ENCODE results near the gene COPS3. TPM values are rescaled to one million over a fixed set of nuclear protein-coding genes. Genes with fewer than 3 reads are reported as not detected.
A peak's percentile ranks its signal among the peaks of the same experiment; 100 is the strongest.

Gene COPS3
- total RNA-seq, 3 donors from 2014 or later, result 35.9 to 60.5 (median 42.2) TPM

DNA sequence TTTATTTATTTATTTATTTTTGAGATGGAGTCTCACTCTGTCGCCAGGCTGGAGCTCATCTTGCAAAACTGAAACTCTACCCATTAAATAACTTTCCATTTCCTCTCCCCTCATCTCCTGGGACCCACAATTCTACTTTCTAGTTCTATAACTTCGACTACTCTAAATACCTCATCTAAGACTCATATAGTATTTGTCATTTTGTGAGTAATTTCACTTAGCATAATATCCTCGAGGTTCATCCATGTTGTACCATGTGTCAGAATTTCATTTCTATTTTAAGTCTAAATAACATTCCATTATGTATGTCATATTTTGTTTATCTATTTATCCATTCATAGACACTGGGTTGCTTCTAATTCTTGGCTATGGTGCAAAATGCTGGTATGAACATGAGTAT lies 17.1 kb upstream of the COPS3 start:
- TF ChIP-seq, protein P1, sequence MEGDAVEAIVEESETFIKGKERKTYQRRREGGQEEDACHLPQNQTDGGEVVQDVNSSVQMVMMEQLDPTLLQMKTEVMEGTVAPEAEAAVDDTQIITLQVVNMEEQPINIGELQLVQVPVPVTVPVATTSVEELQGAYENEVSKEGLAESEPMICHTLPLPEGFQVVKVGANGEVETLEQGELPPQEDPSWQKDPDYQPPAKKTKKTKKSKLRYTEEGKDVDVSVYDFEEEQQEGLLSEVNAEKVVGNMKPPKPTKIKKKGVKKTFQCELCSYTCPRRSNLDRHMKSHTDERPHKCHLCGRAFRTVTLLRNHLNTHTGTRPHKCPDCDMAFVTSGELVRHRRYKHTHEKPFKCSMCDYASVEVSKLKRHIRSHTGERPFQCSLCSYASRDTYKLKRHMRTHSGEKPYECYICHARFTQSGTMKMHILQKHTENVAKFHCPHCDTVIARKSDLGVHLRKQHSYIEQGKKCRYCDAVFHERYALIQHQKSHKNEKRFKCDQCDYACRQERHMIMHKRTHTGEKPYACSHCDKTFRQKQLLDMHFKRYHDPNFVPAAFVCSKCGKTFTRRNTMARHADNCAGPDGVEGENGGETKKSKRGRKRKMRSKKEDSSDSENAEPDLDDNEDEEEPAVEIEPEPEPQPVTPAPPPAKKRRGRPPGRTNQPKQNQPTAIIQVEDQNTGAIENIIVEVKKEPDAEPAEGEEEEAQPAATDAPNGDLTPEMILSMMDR (IDR thresholded peaks at IDR 0.05), result no peak
- peaks cover 9% of the 10 kb centered on the region for H3K4me1 ChIP-seq (ENCODE audit: low read depth)
- H3K9me3 ChIP-seq, result no peaks in the 10 kb centered on the region
- no peaks in the 10 kb centered on the region for H3K36me3 ChIP-seq (ENCODE audit: low read depth)
- intact Hi-C loops (cut with DNase I, micrococcal nuclease), result no loop called here
- ATAC-seq, result no peak
- DNase-seq, result no peak
- H3K4me3 ChIP-seq, result no peak overlapping the region

DNA sequence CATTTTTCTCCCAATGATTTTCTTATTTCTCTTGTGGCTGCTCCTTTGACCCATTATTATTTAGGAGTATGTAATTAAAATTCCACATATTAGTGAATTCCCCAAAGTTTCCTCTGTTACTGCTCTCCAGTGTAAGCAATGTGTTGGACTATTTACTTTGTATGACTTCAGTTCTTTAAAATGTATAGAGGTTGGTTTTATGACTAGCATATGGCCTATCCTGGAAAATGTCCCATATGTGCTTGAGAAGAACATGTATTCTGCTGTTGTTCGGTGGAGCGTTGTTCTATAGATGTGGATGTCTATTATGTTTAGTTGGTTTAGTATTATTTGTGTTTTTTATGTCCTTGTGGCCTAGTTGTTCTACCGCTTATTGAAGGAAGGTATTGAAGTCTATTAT lies 16.2 kb upstream of the COPS3 start:
- Histone ChIP-seq H3K4me3 (no peak overlapping the region), H3K36me3 (ENCODE audit: low read depth) (no peaks in the 10 kb centered on the region), H3K4me1 (ENCODE audit: low read depth) (peaks cover 4% of the 10 kb centered on the region), H3K9me3 (no peaks in the 10 kb centered on the region)
- intact Hi-C loops (cut with DNase I, micrococcal nuclease), result no loop called here
- TF ChIP-seq, protein P1 (IDR thresholded peaks at IDR 0.05), result no peak
- ATAC-seq (peak; percentile 28), DNase-seq (no peak)

DNA sequence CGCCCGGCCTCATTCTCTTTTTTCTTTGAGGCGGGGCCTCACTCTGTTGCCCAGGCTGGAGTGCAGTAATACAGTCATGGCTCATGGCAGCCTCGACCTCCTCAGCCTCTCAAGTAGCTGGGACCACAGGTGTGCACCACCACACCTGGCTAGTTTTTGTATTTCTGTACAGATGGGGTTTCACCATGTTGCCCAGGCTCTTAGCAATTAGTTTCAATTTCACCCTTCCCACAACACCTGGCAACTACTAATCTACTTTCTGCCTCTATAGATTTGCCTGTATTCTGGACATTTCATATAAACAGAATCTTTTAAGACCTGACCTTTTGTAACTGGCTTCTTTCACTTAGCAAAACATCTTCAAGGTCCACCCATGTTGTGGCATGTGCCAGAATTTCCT lies 14.1 kb upstream of the COPS3 start:
- Histone ChIP-seq H3K36me3 (ENCODE audit: low read depth) (no peaks in the 10 kb centered on the region), H3K4me1 (ENCODE audit: low read depth) (no peaks in the 10 kb centered on the region), H3K9me3 (no peaks in the 10 kb centered on the region), H3K4me3 (no peak overlapping the region)
- no peak for DNase-seq
- TF ChIP-seq, protein P1 (IDR thresholded peaks at IDR 0.05), result no peak
- no peak for ATAC-seq
- intact Hi-C loops (cut with DNase I, micrococcal nuclease), result no loop called here

DNA sequence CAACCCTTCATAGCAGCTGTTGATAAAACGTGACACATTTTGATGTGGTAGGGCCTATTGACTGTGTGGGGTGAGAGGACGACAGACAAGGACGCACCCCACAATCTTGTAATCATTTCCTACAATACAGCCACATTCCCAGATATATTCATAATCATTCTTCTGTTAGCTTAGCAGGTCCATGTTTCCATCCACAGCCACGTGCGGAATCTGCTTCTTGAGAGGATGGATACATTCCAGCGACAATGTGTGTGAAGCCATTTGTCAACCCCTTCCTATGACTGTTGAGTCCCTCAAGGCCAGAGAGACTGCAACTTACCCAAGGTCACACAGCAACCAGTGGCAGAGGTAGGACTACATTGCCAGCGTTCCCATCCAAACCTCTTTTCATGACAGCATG lies 8.7 kb upstream of the COPS3 start:
- no peak for DNase-seq
- Histone ChIP-seq H3K4me1 (ENCODE audit: low read depth) (no peaks in the 10 kb centered on the region), H3K9me3 (no peaks in the 10 kb centered on the region), H3K36me3 (ENCODE audit: low read depth) (no peaks in the 10 kb centered on the region), H3K4me3 (no peak overlapping the region)
- no peak for ATAC-seq
- intact Hi-C loops (cut with DNase I, micrococcal nuclease), result no loop called here
- TF ChIP-seq, protein P1 (IDR thresholded peaks at IDR 0.05), result no peak

DNA sequence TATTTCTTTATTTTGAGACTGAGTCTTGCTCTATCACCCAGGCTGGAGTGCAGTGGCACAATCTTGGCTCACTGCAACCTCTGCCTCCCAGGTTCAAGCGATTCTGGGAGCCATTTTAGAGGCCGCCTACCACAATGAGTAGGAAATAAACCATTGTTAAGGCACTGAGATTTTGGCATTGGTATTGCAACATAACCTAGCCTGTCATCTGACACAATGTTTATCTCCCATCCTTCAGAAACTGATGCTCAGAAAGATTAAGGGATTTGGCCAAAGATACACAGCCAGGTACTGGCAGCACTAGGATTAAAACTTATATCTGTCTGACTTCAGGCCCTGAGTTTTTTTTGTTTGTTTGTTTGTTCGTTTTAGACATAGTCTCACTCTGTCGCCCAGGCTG lies 8.0 kb upstream of the COPS3 start:
- Histone ChIP-seq H3K9me3 (no peaks in the 10 kb centered on the region), H3K4me1 (ENCODE audit: low read depth) (no peaks in the 10 kb centered on the region), H3K36me3 (ENCODE audit: low read depth) (no peaks in the 10 kb centered on the region), H3K4me3 (no peak overlapping the region)
- TF ChIP-seq, protein P1 (IDR thresholded peaks at IDR 0.05), result no peak
- intact Hi-C loops (cut with DNase I, micrococcal nuclease), result no loop called here
- DNase-seq (no peak), ATAC-seq (no peak)

DNA sequence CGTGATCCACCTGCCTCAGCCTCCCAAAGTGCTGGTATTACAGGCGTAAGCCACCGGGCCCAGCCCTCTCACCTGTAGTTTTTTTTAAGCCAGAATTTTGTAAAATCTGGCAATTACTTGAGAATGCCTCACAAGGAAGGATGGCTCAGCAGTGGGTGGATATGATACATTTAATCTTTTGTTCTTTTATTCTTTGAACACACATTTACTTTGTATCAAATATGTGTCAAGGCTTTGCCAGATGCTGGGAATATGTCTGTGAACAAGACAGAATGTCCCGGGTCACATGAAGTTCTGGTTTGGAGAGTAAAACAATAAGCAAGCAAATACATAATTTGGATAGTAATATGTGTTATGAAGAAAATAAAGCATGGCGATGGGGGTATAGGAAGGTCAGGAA lies 4.9 kb upstream of the COPS3 start:
- no peak for ATAC-seq
- TF ChIP-seq, protein P1 (IDR thresholded peaks at IDR 0.05), result no peak
- Histone ChIP-seq H3K9me3 (no peaks in the 10 kb centered on the region), H3K4me3 (no peak overlapping the region), H3K36me3 (ENCODE audit: low read depth) (peaks cover 3% of the 10 kb centered on the region), H3K4me1 (ENCODE audit: low read depth) (peaks cover 6% of the 10 kb centered on the region)
- intact Hi-C loops (cut with DNase I, micrococcal nuclease), result no loop called here
- DNase-seq, result no peak

Data from mucosa of descending colon (tissue), 3 donors.